GM18507 (cell line): ENCODE measurements around the gene IFFO2.

Experiments
- DNase-seq: peaks from one replicate; pipeline ENCODE4 v3.0.0; 2011; ENCODE audit warnings: low read depth; ENCODE audit not compliant: insufficient read length; ENCODE audit errors: extremely low spot score
- FAIRE-seq: peaks from 2 replicates; lab custom pipeline; 2011; peaks lifted over from hg19 to GRCh38; lab: Jason Lieb, UNC

IFFO2 gene

DNA sequence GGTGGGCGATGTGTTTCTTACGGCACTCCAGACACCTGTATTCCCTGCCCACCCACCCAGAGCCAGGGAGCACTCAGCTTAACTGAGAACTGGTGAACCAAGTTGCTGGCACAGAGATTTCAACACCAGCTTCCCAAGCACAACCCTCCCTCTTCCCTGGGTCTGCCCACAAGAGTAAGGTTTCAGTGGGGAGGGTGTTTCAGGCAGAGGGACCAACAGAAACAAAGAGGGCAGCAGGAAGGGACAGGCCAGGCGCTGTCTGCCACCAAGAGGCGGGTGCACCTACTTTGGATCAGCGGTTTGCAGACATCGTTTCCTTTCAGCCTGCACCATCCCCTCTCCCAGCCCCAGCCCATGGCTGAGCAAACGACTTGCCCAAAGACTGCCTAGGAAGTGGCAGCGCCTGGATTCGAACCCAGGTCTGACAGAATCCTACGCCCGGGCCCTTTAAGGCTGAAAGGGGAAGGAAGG lies 32.2 kb downstream of the IFFO2 start:
- FAIRE-seq = no peak
- DNase-seq = no peak

- DNase-seq = no peak
- FAIRE-seq = no peak
Measured at GRCh38 chr1:18923756-18924211, 32.7 kb downstream of the IFFO2 start.

GRCh38 chr1:18922848-18923755 lies 33.4 kb downstream of the IFFO2 start:
- DNase-seq (no peak), FAIRE-seq (peak; percentile 15)

DNA sequence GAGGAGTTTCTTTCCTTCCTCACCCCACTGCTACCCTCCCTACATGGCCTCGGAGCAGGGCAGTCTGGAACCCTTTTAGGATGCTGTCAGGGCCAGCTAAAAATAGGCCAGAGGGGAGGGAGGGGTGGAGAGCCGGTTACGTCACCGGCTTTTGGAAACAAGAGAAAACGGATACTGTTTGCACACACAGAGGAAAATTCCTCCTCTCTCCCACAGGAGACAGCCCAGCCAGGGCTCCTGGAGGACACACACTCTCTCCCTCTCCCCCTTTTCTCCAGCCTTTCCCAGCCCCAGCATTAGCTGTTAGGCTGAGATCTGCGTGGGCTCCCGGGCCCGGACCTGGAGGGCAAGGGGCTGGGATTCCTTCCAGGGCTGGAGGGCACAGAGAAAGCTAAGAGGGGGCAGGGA lies 34.2 kb downstream of the IFFO2 start:
- FAIRE-seq (no peak), DNase-seq (no peak)

DNA sequence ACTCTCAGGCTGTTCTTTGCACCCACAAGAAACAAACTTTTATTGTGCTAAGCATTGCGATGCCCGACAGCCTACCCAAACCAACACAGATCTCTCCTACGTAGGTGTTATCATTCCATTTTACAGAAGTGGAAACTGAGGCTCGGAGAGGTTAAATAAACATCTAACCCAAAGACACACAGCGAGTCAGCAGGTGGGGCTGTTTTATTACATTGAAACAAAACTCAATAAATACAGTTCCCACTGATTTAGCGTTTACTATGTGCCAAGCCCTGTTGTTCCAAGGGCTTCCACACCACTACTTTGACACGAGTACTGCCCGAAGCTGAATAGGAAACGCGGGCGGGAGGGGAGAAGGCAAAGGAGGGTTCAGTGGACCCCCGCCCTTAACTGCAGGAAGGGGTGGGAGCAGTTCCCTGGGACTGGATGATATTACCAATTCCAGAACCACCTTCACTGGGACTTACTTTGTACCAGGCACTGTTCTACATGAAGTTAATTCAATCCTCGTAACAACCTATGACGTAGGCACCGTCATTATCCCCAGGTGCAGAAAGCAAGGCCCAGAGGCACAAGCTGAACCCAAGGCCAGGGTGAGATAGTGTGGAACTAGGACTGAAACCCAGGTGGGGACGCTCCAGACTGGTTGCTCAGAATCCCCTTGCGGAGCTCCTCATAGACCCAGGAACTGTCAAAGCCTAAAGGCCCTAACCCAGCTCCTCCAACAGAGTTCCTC lies 34.8 kb downstream of the IFFO2 start:
- FAIRE-seq (no peak), DNase-seq (no peak)

DNA sequence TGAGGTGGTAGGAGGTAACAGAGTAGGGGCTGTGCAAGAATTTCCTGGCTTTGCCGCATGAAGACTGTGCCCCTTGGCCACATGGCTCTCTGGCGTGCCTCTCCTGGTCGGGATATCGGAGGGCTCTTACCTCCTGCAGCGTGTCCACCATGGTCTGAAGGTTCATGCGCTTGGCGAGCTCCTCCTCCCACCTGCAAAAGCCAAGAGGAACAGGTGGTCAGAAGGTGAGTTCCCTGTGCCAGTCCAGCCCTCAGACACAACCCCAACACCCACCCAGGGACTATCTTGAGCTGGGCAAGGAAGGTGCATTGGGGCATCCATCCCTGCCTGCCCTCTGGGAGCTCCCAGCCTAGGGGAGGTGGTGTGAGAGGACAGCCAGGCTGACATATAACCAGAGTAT lies 35.5 kb downstream of the IFFO2 start:
- DNase-seq (no peak), FAIRE-seq (no peak)

GRCh38 chr1:18919956-18920355 lies 36.5 kb downstream of the IFFO2 start:
- no peak for DNase-seq
- no peak for FAIRE-seq

DNA sequence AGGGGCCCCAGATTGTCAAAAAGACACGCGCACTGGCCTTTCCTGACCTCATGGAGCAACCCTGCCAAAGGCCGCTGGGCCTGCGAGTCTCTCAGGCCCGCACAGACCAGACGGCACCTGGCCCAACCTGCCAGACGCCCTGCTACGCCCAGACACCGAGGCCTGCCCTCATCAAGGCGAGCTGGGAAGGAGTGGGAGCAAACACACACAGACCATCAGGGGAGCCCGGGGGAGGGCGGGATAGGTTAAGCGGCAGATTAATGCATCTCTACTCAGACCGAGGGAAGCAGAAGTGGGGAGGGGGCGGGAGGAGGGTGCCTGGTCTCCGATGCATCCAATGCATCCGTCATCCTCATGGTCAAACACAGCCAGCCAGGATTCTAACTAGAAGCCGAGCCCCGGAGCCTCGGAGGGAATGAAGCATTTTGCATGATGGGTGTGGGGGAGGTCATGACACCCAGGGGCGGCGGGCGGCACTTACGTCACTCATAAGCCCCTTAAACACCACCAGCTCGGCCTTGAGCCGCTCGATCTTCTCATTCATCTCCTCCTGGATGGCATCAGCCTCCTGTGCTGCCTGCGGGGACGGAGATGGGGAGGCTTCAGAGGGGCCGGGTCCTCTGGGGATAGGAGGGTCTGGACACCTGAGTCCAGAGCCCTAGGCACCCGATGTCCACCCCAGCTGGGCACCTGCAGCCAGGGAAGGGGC lies 37.1 kb downstream of the IFFO2 start:
- DNase-seq (no peak), FAIRE-seq (no peak)

DNA sequence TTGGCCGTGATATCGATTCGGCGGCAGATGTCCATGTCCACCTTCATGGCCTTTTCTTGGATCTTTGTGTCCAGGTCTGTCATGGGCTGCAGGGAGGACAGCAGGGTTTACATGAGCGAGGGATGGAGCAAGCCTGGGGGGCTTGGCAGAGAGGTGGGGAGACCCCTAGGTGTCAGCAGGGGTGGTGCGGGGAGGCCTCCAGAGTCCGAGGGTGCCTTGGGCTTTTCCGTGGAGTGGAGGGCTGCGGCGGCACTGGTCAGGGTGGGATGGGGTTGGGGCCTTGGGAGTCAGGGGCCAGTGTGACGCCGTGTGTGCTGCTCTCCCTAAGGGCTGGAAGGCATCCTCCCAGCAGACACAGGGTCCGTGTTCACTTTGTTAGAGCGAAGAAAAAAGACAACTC lies 38.1 kb downstream of the IFFO2 start:
- DNase-seq = no peak
- no peak for FAIRE-seq

- no peak for FAIRE-seq
- no peak for DNase-seq
Measured at GRCh38 chr1:18917071-18917799, 39.2 kb downstream of the IFFO2 start.

DNA sequence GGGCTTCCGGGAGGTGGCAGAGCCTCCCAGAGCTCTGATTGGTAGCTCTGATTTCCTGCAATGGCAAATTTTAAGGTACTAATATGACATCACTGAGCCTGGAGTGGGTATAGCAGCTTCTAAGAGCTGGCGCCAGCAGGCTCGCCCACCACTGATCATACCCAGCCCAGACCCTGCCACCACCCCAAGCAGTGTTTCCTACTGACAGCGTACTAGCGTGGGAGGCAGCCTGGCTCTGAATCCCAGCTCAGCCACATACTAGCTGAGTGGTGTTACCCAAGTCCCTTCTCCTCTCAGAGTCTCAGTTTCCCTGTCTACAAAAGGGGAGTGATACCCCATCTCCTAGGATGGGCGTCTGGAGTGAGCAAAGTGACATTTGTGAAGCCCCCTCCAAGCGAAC lies 41.1 kb downstream of the IFFO2 start:
- no peak for FAIRE-seq
- no peak for DNase-seq

DNA sequence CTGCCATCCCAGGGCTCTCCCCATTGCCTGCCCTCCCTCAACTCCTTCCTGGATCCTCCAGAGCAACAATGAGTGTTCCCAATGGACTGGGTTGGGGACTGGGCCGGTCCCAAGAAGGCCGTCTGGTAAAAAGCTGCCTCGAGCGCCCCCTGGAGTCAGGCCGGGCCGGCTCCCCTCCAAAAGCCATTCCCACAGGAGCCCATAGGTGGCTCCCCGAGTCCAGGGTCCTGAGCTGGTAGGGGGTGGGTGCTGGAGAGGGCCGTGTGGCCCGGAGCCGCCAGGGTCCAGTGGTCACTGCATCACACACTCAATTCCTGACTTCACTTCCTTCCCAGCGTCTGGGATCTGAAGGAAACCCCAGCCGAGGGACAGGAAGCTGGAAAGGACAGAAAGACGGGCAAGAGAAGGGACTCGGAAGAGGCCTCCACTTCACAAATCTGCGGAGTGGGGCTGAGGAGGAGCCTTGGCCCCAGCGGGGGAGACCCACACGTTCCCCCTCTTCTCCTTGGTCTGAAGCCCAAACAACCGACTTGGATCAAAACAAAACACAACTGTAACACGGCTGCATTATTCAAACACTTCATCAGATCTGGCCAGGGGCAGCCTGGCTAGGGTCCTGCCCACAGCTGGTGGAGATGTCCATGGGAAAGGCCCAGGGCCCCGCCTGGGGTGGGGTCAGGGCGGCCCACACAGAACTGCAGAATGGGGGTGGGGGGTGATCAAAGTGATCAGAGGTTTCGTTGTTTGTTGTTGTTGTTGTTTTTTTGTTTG lies 43.2 kb downstream of the IFFO2 start:
- peak; percentile 75 for DNase-seq
- peak; percentile 53 for FAIRE-seq

DNA sequence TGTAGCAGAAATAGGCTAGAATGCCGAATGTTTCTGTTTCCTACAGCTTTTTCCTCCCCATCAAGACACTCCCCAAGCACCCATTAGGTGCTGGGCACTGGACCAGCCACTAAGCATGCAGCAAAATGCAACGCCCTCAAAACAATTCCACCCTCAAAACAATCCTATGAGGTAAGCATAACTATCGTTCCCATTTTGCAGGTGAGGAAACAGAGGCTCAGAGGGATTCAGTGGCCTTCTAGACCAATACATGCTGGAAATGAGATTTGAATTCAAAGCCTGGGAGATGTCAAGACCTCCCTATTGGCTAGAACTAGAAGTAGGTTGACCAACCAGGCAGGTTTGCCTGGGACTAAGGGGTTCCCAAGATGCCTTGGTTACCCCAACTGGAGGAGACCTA lies 43.9 kb downstream of the IFFO2 start:
- FAIRE-seq (no peak), DNase-seq (no peak)

DNA sequence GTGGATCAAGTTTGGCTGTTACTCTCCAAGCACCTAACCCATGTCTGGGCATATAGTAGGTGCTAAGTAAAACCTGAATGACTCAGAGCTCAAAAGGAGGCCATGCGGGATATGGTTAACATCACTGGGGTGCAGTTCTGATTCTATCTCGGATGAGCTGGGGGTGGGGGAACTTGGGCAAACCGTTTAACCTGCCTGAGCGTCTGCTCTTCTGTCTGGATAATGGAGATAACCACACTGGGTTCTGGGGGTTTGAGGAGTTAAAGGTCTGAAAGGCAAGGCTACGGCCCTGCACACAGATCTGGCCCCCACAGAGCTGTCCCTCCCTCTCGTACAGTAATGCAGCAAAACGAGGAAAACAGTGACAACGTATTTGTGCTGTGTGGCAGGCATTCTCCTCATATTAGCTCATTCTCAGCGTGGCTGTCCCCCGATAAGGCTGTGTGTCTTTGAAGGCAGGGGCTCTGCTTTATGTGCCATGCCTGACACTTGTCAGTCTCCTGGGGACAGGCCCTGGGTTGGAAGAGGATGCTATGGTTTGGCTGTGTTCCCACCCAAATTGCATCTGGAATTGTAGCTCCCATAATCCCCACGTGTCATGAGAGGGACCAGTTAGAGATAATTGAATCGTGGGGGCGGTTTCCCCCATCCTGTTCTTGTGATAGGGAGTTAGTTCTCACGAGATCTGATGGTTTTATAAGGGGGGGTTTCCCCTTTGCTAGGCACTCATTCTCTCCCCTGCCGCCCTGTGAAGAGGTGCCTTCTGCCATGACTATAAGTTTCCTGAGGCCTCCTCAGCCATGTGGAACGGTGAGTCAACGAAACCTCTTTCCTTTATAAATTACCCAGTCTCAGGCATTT lies 47.3 kb downstream of the IFFO2 start:
- FAIRE-seq = no peak
- no peak for DNase-seq

- no peak for DNase-seq
- no peak for FAIRE-seq
Measured at GRCh38 chr1:18907917-18908845, 48.3 kb downstream of the IFFO2 start.

- peak; percentile 62 for FAIRE-seq
- no peak for DNase-seq
Measured at GRCh38 chr1:18907021-18907916, 49.2 kb downstream of the IFFO2 start.
